K562 treated with DMSO at 1 percent for 4 hours (cell line): ENCODE data around the gene PSMD12. TPM values are rescaled to one million over a fixed set of nuclear protein-coding genes. Genes with fewer than 3 reads are reported as not detected.

Experiments
- total RNA-seq: library from RNA; unstranded; fragments of 300-600 nt; gene quantifications from 2 replicates; pipeline ENCODE4 v1.2.3, GENCODE V29; 2022; ENCODE audit not compliant: insufficient read depth

Gene PSMD12
- 44.9 and 48.1 TPM in 2 replicates for total RNA-seq

GRCh38 chr17:67366193-67367157 lies at the start of gene PSMD12:
Gene PSMD12 (minus strand): TSS chr17:67366577. CDS start chr17:67366519, 58 bp downstream.

GRCh38 chr17:67376737-67377487 lies 10.5 kb upstream of the PSMD12 start, which contains the start of gene PITPNC1:
Gene PITPNC1 (plus strand): TSS chr17:67377281.

Other genes with a start within 250 kb of the PSMD12 start
- gene HELZ, start 121.4 kb downstream of the PSMD12 start, total RNA-seq = 2.7 and 4.1 TPM in 2 replicates
- 0.17 and 0.95 TPM in 2 replicates for gene PITPNC1, start 10.7 kb upstream of the PSMD12 start, total RNA-seq